H1 (cell line): ENCODE results near the gene PHF24. TPM values are rescaled to one million over a fixed set of nuclear protein-coding genes. Genes with fewer than 3 reads are reported as not detected.

Source experiments
- CTCF ChIA-PET: fragments of 300-600 bp; sonication (Branson Sonifier 250); formaldehyde crosslinking; loops from one replicate; lab custom pipeline; 2021; ENCODE audit not compliant: partially characterized antibody; lab: Charles Lee
- POLR2A ChIA-PET: fragments of 300-600 bp; sonication (Branson Sonifier 250); formaldehyde crosslinking; loops from one replicate; lab custom pipeline; 2021; ENCODE audit warnings: inconsistent platforms; ENCODE audit not compliant: partially characterized antibody; lab: Charles Lee
- DNase-seq, 2 experiments: peaks; one replicate each; pipeline versions ENCODE4 v3.0.0 to v3.0.0-alpha.2; 2010 to 2022; ENCODE audit warnings: low spot score in 2 of 2, low read depth in 1 of 2, mixed read lengths in 1 of 2
- FAIRE-seq: peaks from 2 replicates; lab custom pipeline; 2011; peaks lifted over from hg19 to GRCh38; lab: Jason Lieb, UNC
- H2AFZ ChIP-seq: 2 replicates; pipeline ENCODE4 v1.8.1; 2012; ENCODE audit warnings: low read length, inconsistent platforms
- H2AK5ac ChIP-seq: 2 replicates; pipeline ENCODE4 v1.6.1; 2013; ENCODE audit warnings: low read depth, low read length
- H2BK120ac ChIP-seq: replicated peaks from 2 replicates; pipeline ENCODE3; 2013; ENCODE audit warnings: low read depth, low read length, inconsistent platforms
- H2BK12ac ChIP-seq: 2 replicates; pipeline ENCODE4 v1.6.1; 2013; ENCODE audit warnings: low read depth, low read length
- H2BK15ac ChIP-seq: 2 replicates; pipeline ENCODE4 v1.6.1; 2013; ENCODE audit warnings: low read length
- H2BK20ac ChIP-seq: 2 replicates; pipeline ENCODE4 v1.6.1; 2013; ENCODE audit warnings: low read length
- H2BK5ac ChIP-seq: 2 replicates; pipeline ENCODE4 v1.6.1; 2013; ENCODE audit warnings: low read depth, low read length
- H3K14ac ChIP-seq: 2 replicates; pipeline ENCODE4 v1.6.1; 2013; ENCODE audit warnings: inconsistent platforms; ENCODE audit not compliant: insufficient read length
- H3K18ac ChIP-seq: 2 replicates; pipeline ENCODE4 v1.6.1; 2013; ENCODE audit warnings: low read length; ENCODE audit errors: extremely low read depth
- H3K23ac ChIP-seq: 2 replicates; pipeline ENCODE4 v1.6.1; 2013; ENCODE audit warnings: inconsistent platforms; ENCODE audit not compliant: insufficient read length
- H3K23me2 ChIP-seq: 2 replicates; pipeline ENCODE4 v1.6.1; 2013; ENCODE audit warnings: low read depth, low read length
- H3K27ac ChIP-seq: 2 replicates; pipeline ENCODE4 v1.6.1; 2011; ENCODE audit warnings: low read depth, low read length, inconsistent platforms
- H3K27me3 ChIP-seq, 4 experiments: replicated peaks in 1 of 4; 1 replicate in 1 of 4; 2 replicates in 3 of 4; pipeline versions ENCODE4 v1.6.1 to v1.8.1; 2011 to 2013; ENCODE audit warnings: low read length in 3 of 4, mild to moderate bottlenecking in 3 of 4, inconsistent platforms in 2 of 4, mixed read lengths in 2 of 4, moderate library complexity in 1 of 4; ENCODE audit not compliant: control insufficient read depth in 3 of 4, insufficient read depth in 3 of 4; ENCODE audit errors: extremely low read depth in 1 of 4
- H3K36me3 ChIP-seq, 4 experiments: 2 replicates each; pipeline versions ENCODE4 v1.6.1 to v1.8.1; 2011 to 2013; ENCODE audit warnings: mild to moderate bottlenecking in 4 of 4, low read length in 3 of 4, moderate library complexity in 2 of 4, control low read depth in 1 of 4, inconsistent platforms in 1 of 4; ENCODE audit not compliant: insufficient read depth in 4 of 4, control insufficient read depth in 2 of 4
- H3K4ac ChIP-seq: replicated peaks from 2 replicates; pipeline ENCODE3; 2013; ENCODE audit warnings: low read length, low read depth, mixed read lengths, inconsistent platforms; ENCODE audit not compliant: insufficient read length
- H3K4me1 ChIP-seq, 4 experiments: replicated peaks in 1 of 4; 1 replicate in 1 of 4; 2 replicates in 3 of 4; pipeline versions ENCODE4 v1.6.1 to v1.8.1; 2011 to 2013; ENCODE audit warnings: low read length in 3 of 4, inconsistent platforms in 2 of 4, mixed read lengths in 1 of 4; ENCODE audit not compliant: insufficient read depth in 4 of 4, control insufficient read depth in 3 of 4
- H3K4me2 ChIP-seq, 2 experiments: 2 replicates each; pipeline versions ENCODE4 v1.6.1 to v1.8.1; 2011 to 2013; ENCODE audit warnings: low read depth in 2 of 2, low read length in 2 of 2, control low read depth in 1 of 2, inconsistent platforms in 1 of 2, mild to moderate bottlenecking in 1 of 2; ENCODE audit not compliant: insufficient read depth in 1 of 2
- H3K4me3 ChIP-seq, 4 experiments: fragments of 200-600, 300-600 bp in 1 of 4; sonication (generic), shearing (Covaris generic), sonication (Bioruptor Twin) in 1 of 4; 2 replicates each; pipeline versions ENCODE4 v1.5.1 to v1.8.1; 2011 to 2016; ENCODE audit warnings: low read length in 4 of 4, low read depth in 3 of 4, control low read depth in 2 of 4, inconsistent platforms in 2 of 4, mild to moderate bottlenecking in 2 of 4, mixed read lengths in 1 of 4, moderate library complexity in 1 of 4; ENCODE audit not compliant: insufficient read depth in 2 of 4; ENCODE audit errors: extremely low read depth in 1 of 4
- H3K56ac ChIP-seq: replicated peaks from 2 replicates; pipeline ENCODE3; 2013; ENCODE audit warnings: low read depth, mild to moderate bottlenecking, mixed read lengths, low read length, inconsistent platforms; ENCODE audit not compliant: insufficient read length
- H3K79me1 ChIP-seq: 2 replicates; pipeline ENCODE4 v1.6.1; 2013; ENCODE audit warnings: low read depth, low read length, control low read depth
- H3K79me2 ChIP-seq, 2 experiments: 2 replicates each; pipeline versions ENCODE4 v1.6.1 to v1.8.1; 2012 to 2013; ENCODE audit warnings: low read length in 2 of 2, mild to moderate bottlenecking in 2 of 2, inconsistent platforms in 1 of 2; ENCODE audit not compliant: insufficient read depth in 2 of 2, control insufficient read depth in 1 of 2
- H3K9ac ChIP-seq, 4 experiments: replicated peaks in 1 of 4; 1 replicate in 1 of 4; 2 replicates in 3 of 4; pipeline versions ENCODE4 v1.6.1 to v1.8.1; 2011 to 2013; ENCODE audit warnings: low read depth in 3 of 4, low read length in 3 of 4, control low read depth in 2 of 4, mild to moderate bottlenecking in 2 of 4, moderate library complexity in 2 of 4, inconsistent platforms in 1 of 4; ENCODE audit errors: extremely low read depth in 1 of 4
- H3K9me3 ChIP-seq, 2 experiments: 2 replicates each; pipeline versions ENCODE4 v1.6.1 to v1.8.1; 2012 to 2013; ENCODE audit warnings: mild to moderate bottlenecking in 2 of 2, moderate library complexity in 2 of 2, control low read depth in 1 of 2, inconsistent platforms in 1 of 2, low read depth in 1 of 2, low read length in 1 of 2, mixed read lengths in 1 of 2; ENCODE audit not compliant: insufficient read depth in 2 of 2
- H4K20me1 ChIP-seq, 2 experiments: replicated peaks in 1 of 2; 2 replicates each; pipeline versions ENCODE3 to v1.8.1; 2011 to 2013; ENCODE audit warnings: inconsistent platforms in 2 of 2, low read length in 2 of 2, mild to moderate bottlenecking in 1 of 2; ENCODE audit not compliant: insufficient read depth in 2 of 2, control insufficient read depth in 1 of 2
- H4K5ac ChIP-seq: 2 replicates; pipeline ENCODE4 v1.6.1; 2013; ENCODE audit warnings: low read length, low read depth, mixed read lengths, inconsistent platforms; ENCODE audit not compliant: insufficient read length
- H4K8ac ChIP-seq: 2 replicates; pipeline ENCODE4 v1.8.0; 2013; ENCODE audit warnings: mild to moderate bottlenecking, moderate library complexity, low read length, inconsistent platforms; ENCODE audit not compliant: insufficient read depth; ENCODE audit errors: extremely low read depth
- H4K91ac ChIP-seq: replicated peaks from 2 replicates; pipeline ENCODE3; 2013; ENCODE audit warnings: low read length, mixed read lengths, inconsistent platforms; ENCODE audit not compliant: insufficient read length
- POLR2A ChIP-seq, 2 experiments: IDR thresholded peaks; 1 replicate in 1 of 2; 2 replicates in 1 of 2; pipeline ENCODE4 v1.6.1; 2011; ENCODE audit warnings: low read depth in 2 of 2, low read length in 2 of 2, mild to moderate bottlenecking in 2 of 2; ENCODE audit errors: control extremely low read depth in 1 of 2
- SP4 ChIP-seq: IDR thresholded peaks from 2 replicates; pipeline ENCODE4 v1.6.1; 2012; ENCODE audit warnings: low read length, inconsistent platforms
- TBP ChIP-seq: IDR thresholded peaks from 2 replicates; pipeline ENCODE4 v1.6.1; 2011; ENCODE audit warnings: low read depth, low read length, improper control_type of control experiment
- polyA plus RNA-seq, 7 experiments: library from polyadenylated mRNA; depleted of rRNA in 3 of 7; stranded (reverse) in 5 of 7; unstranded in 2 of 7; fragments of >200 nt in 5 of 7; fragments of 200-250 nt in 2 of 7; gene quantifications; 1 replicate in 5 of 7; 2 replicates in 1 of 7; 4 replicates in 1 of 7; pipeline versions ENCODE4 v1.2.1 to v1.2.3, GENCODE V29; 2011 to 2013; ENCODE audit warnings: missing spikeins in 2 of 7, mixed read lengths in 2 of 7
- total RNA-seq: library from RNA; stranded (reverse); fragmentation: NEBNext Ultra II Directional; extraction: Animal tissue kit (Norgen Biotek cat#: 25700); gene quantifications from 2 replicates; pipeline ENCODE4 v1.2.1, GENCODE V29; 2021

Gene PHF24
- total and polyA plus RNA-seq, 2 of the 8 experiments (the other 6 are each of a cell fraction or from before 2014, with no cell fraction given) = 0.29 to 0.35 TPM

GRCh38 chr9:34997379-34997781 lies 39.3 kb downstream of the PHF24 start:
- Histone ChIP-seq H4K91ac (no peak overlapping the region), H3K9ac (0 out of 7 replicates have a peak overlapping the region, but pooled peaks of 1 of the 4 experiments have one; percentile 14), H3K4me2 (no peak overlapping the region), H3K79me2 (peaks cover 0 to 6% of the 10 kb centered on the region in 2 experiments; a peak in 2 of 4 replicates), H3K9me3 (no peaks in the 10 kb centered on the region), H2BK15ac (no peak overlapping the region), H3K4ac (no peak overlapping the region), H3K14ac (no peak overlapping the region), H3K36me3 (peaks cover 18 to 41% (median 26%) of the 10 kb centered on the region in 4 experiments; a peak in 7 of 8 replicates), H4K8ac (no peak overlapping the region), H3K18ac (no peak overlapping the region), H3K23ac (no peak overlapping the region), H3K56ac (no peak overlapping the region), H2AFZ (no peak overlapping the region), H3K23me2 (no peaks in the 10 kb centered on the region), H3K4me3 (no peak overlapping the region), H2BK12ac (no peak overlapping the region), H4K20me1 (no peaks in the 10 kb centered on the region), H3K27ac (no peak overlapping the region), H2BK20ac (no peak overlapping the region), H3K27me3 (no peaks in the 10 kb centered on the region), H2BK120ac (no peak overlapping the region), H4K5ac (no peak overlapping the region), H2BK5ac (no peak overlapping the region), H2AK5ac (no peak overlapping the region), H3K4me1 (peaks cover 15 to 23% (median 17%) of the 10 kb centered on the region in 4 experiments), H3K79me1 (peaks cover 6% of the 10 kb centered on the region; the same call in 1 of the 2 replicates)
- CTCF ChIA-PET = interaction anchor here (0.9 to 14.8 kb wide), 5 partner anchors 12 to 262 kb away, joined by 3 to 148 read pairs (median 7); a partner anchor contains a TSS
- POLR2A ChIA-PET = interaction anchor here (0.7 to 2.7 kb wide), 6 partner anchors 9 to 97 kb away, joined by 3 to 9 read pairs (median 3); partner anchors contain the start of genes DNAJB5 and VCP
- DNase-seq = no peak
- TF ChIP-seq TBP (no peak), POLR2A (IDR thresholded peaks at IDR 0.05; ENCODE audit: control extremely low read depth in 1 of 2, low read depth in 2 of 2, low read length in 2 of 2) (no peak), SP4 (no peak)
- FAIRE-seq = no peak
